K562 (cell line): ENCODE data around the gene MRPL16. TPM values are rescaled to one million over a fixed set of nuclear protein-coding genes. Genes with fewer than 3 reads are reported as not detected.

Experiments used
- ATAC-seq: fragments of 200-7000 bp; cut with Tn5 transposase; 3 replicates; pipeline ENCODE4 v1.9.1; 2020; ENCODE audit warnings: moderate library complexity
- BruUV-seq: library from RNA; stranded (reverse); fragments of 400-500 nt; replicated peaks from 2 replicates; lab custom pipeline; 2021; lab: Mats Ljungman, UMichigan
- CTCF ChIA-PET: fragments of 300-600 bp; formaldehyde crosslinking; extraction: SDS; loops from one replicate; lab custom pipeline; 2021; ENCODE audit warnings: low intra/inter-chr PET ratio; lab: Yijun Ruan, JAX
- POLR2A ChIA-PET: fragments of 300-600, 350-650 bp; sonication (Branson Sonifier 250); formaldehyde crosslinking; extraction: SDS; loops from one replicate; lab custom pipeline; 2021; ENCODE audit warnings: antibody characterized with exemption, inconsistent platforms; lab: Yijun Ruan, JAX
- DNase-seq, 4 experiments: peaks; one replicate each; pipeline versions ENCODE4 v3.0.0 to v3.0.0-alpha.2; 2011 to 2018; ENCODE audit warnings: low spot score in 3 of 4, mixed read lengths in 3 of 4; ENCODE audit errors: extremely low read depth in 1 of 4
- FAIRE-seq: peaks from 2 replicates; lab custom pipeline; 2011; peaks lifted over from hg19 to GRCh38; lab: Jason Lieb, UNC
- H2AFZ ChIP-seq: 2 replicates; pipeline ENCODE4 v1.6.0; 2011; ENCODE audit warnings: low read depth, low read length, control low read depth, inconsistent platforms
- H3K27ac ChIP-seq: fragments of 200-600 bp; 3 replicates; pipeline ENCODE4 v1.8.0; 2011; ENCODE audit warnings: low read depth, mild to moderate bottlenecking, control low read depth, inconsistent platforms, low read length, moderate library complexity, mixed read lengths; ENCODE audit errors: extremely low read depth
- H3K27me3 ChIP-seq, 2 experiments: fragments of 300-600 bp in 1 of 2; 2 replicates in 1 of 2; 3 replicates in 1 of 2; pipeline versions ENCODE4 v1.6.0 to v1.8.0; 2011; ENCODE audit warnings: inconsistent platforms in 2 of 2, low read length in 2 of 2, mild to moderate bottlenecking in 1 of 2, mixed read lengths in 1 of 2, moderate library complexity in 1 of 2; ENCODE audit not compliant: control insufficient read depth in 2 of 2, insufficient read depth in 2 of 2
- H3K36me3 ChIP-seq: fragments of 300-600 bp; 3 replicates; pipeline ENCODE4 v1.8.0; 2011; ENCODE audit warnings: mild to moderate bottlenecking, low read length, inconsistent platforms; ENCODE audit not compliant: control insufficient read depth, insufficient read depth
- H3K4me1 ChIP-seq, 2 experiments: fragments of 200-600 bp in 1 of 2; replicated peaks in 1 of 2; 2 replicates in 1 of 2; 3 replicates in 1 of 2; pipeline versions ENCODE4 v1.5.1 to v1.8.0; 2011; ENCODE audit warnings: inconsistent platforms in 2 of 2, low read length in 2 of 2, mild to moderate bottlenecking in 1 of 2, mixed read lengths in 1 of 2, moderate library complexity in 1 of 2; ENCODE audit not compliant: control insufficient read depth in 2 of 2, insufficient read depth in 2 of 2
- H3K4me2 ChIP-seq: 2 replicates; pipeline ENCODE4 v1.6.1; 2011; ENCODE audit warnings: low read length, control low read depth, inconsistent platforms, mixed read lengths; ENCODE audit not compliant: insufficient read depth
- H3K4me3 ChIP-seq: fragments of 200-600 bp; sonication (generic), shearing (Covaris generic); 2 replicates; pipeline ENCODE4 v1.5.1; 2016; ENCODE audit warnings: control low read depth, inconsistent platforms
- H3K79me2 ChIP-seq: fragments of 200-600 bp; 3 replicates; pipeline ENCODE4 v1.8.0; 2011; ENCODE audit warnings: low read length, inconsistent platforms; ENCODE audit not compliant: control insufficient read depth, insufficient read depth
- H3K9ac ChIP-seq, 2 experiments: 2 replicates each; pipeline versions ENCODE4 v1.6.0 to v1.6.1; 2011; ENCODE audit warnings: low read depth in 2 of 2, low read length in 2 of 2, control low read depth in 1 of 2, inconsistent platforms in 1 of 2, mild to moderate bottlenecking in 1 of 2, mixed read lengths in 1 of 2; ENCODE audit not compliant: insufficient read depth in 1 of 2
- H3K9me1 ChIP-seq: one replicate; pipeline ENCODE4 v1.6.0; 2011; ENCODE audit warnings: inconsistent platforms, mild to moderate bottlenecking, low read length, moderate library complexity; ENCODE audit not compliant: control insufficient read depth, insufficient read depth
- H3K9me3 ChIP-seq: replicated peaks from 2 replicates; pipeline ENCODE4 v1.5.1; 2011; ENCODE audit warnings: low read depth, low read length, inconsistent platforms; ENCODE audit not compliant: control insufficient read depth, insufficient read depth
- H4K20me1 ChIP-seq: replicated peaks from 2 replicates; pipeline ENCODE4 v1.6.1; 2011; ENCODE audit warnings: low read length, inconsistent platforms, mixed read lengths; ENCODE audit not compliant: control insufficient read depth, insufficient read depth
- CHD2 ChIP-seq: IDR thresholded peaks from 2 replicates; pipeline ENCODE4 v1.6.1; 2011; ENCODE audit warnings: low read depth, low read length
- ELF4 ChIP-seq: fragments of 450-650 bp; formaldehyde crosslinking; IDR thresholded peaks from 2 replicates; pipeline ENCODE4 v1.4.0; 2022; ENCODE audit warnings: missing genetic modification characterization
- GATA2 ChIP-seq: sonication (generic); formaldehyde crosslinking; IDR thresholded peaks from 2 replicates; pipeline ENCODE4 v1.4.0; 2020; ENCODE audit warnings: mild to moderate bottlenecking, missing genetic modification reagents
- HBP1 ChIP-seq: fragments of 450-650 bp; formaldehyde crosslinking; IDR thresholded peaks from 2 replicates; pipeline ENCODE4 v1.4.0; 2022; ENCODE audit warnings: missing genetic modification characterization
- POLR2B ChIP-seq: fragments of 450-650 bp; IDR thresholded peaks from 2 replicates; pipeline ENCODE4 v1.6.1; 2018; ENCODE audit warnings: low read depth; ENCODE audit not compliant: partially characterized antibody
- RERE ChIP-seq: sonication (generic); formaldehyde crosslinking; IDR thresholded peaks from 2 replicates; pipeline ENCODE4 v1.8.0; 2023; ENCODE audit warnings: missing genetic modification reagents, mild to moderate bottlenecking, borderline replicate concordance
- SRSF7 ChIP-seq: fragments of 200-400 bp; formaldehyde crosslinking; optimal IDR thresholded peaks from 2 replicates; pipeline ENCODE3; 2017; ENCODE audit warnings: mild to moderate bottlenecking, low read depth, low read length
- ZNF282 ChIP-seq: sonication (generic); formaldehyde crosslinking; IDR thresholded peaks from 2 replicates; pipeline ENCODE4 v1.8.1; 2023; ENCODE audit warnings: missing genetic modification reagents
- ZNF77 ChIP-seq: fragments of 250-450 bp; sonication (Bioruptor Pico); IDR thresholded peaks from 2 replicates; pipeline ENCODE4 v1.5.0; 2020
- WGBS: fragments of 100-300 bp; shearing (Covaris generic); methylation state at CpG from one replicate; pipeline ENCODE4 v1.1.6; 2016; ENCODE audit warnings: low coverage, mixed read lengths; ENCODE audit not compliant: insufficient coverage; ENCODE audit errors: missing lambda C conversion rate; 5-methylcytosine and 5-hydroxymethylcytosine counted together
- in situ Hi-C: fragments of 300-500 bp; cut with MboI; formaldehyde crosslinking; loops from 4 replicates; pipeline ENCODE4 v1.15.0; 2018; ENCODE audit warnings: inconsistent platforms, mixed read lengths
- intact Hi-C: fragments of 100-400 bp; cut with micrococcal nuclease; formaldehyde crosslinking; loops from 2 replicates; pipeline ENCODE4 v1.14.2; 2022
- polyA plus RNA-seq, 8 experiments: library from polyadenylated mRNA; depleted of rRNA in 4 of 8; stranded (reverse) in 5 of 8; unstranded in 3 of 8; fragments of >200 nt; fragmentation: Nextera tagmentation in 2 of 8; fragmentation: Illumina TruSeq in 1 of 8; extraction: Ambion mirVana in 2 of 8; extraction: Trizol in 1 of 8; gene quantifications; 2 replicates each; pipeline versions ENCODE4 v1.2.1 to v1.2.3, GENCODE V29; 2011 to 2014; ENCODE audit warnings: inconsistent platforms in 1 of 8, missing spikeins in 1 of 8
- total RNA-seq, 7 experiments: library from RNA; depleted of rRNA in 6 of 7; stranded (reverse); fragments of >200 nt in 6 of 7; fragmentation: Illumina TruSeq in 2 of 7; extraction: Trizol in 2 of 7; gene quantifications; 2 replicates each; pipeline versions ENCODE4 v1.2.1 to v1.2.3, GENCODE V29; 2011 to 2021; ENCODE audit warnings: low replicate concordance in 1 of 7

The MRPL16 gene
- total and polyA plus RNA-seq, 9 of the 15 experiments (the other 6 are each of a cell fraction or from before 2014, with no cell fraction given) = 63.3 to 209 (median 157) TPM

- ATAC-seq = no peak
Measured at GRCh38 chr11:59800390-59801025, 10.1 kb downstream of the MRPL16 start.

More at GRCh38 chr11:59800390-59801025, 10.1 kb downstream of the MRPL16 start:
- TF ChIP-seq RERE (CRISPR knock-in tag) (no peak), ZNF77 (CRISPR knock-in tag) (no peak), HBP1 (CRISPR knock-in tag) (no peak), ZNF282 (CRISPR knock-in tag) (no peak), ELF4 (CRISPR knock-in tag) (no peak), SRSF7 (no peak), GATA2 (CRISPR knock-in tag) (no peak), POLR2B (no peak), CHD2 (no peak)
- Histone ChIP-seq H3K9me1 (no peaks in the 10 kb centered on the region), H3K4me1 (no peaks in the 10 kb centered on the region; a peak in 1 of 5 replicates), H2AFZ (no peak overlapping the region), H3K9me3 (no peaks in the 10 kb centered on the region), H3K27me3 (no peaks in the 10 kb centered on the region), H3K4me3 (no peak overlapping the region), H4K20me1 (no peaks in the 10 kb centered on the region), H3K4me2 (no peak overlapping the region), H3K9ac (no peak overlapping the region), H3K27ac (no peak overlapping the region), H3K36me3 (peaks cover 82% of the 10 kb centered on the region; the same call in 2 of the 3 replicates), H3K79me2 (no peaks in the 10 kb centered on the region)
- intact Hi-C loops (loop anchor here (5.0 kb wide), 3 partner anchors 133 to 628 kb away; partner anchors contain the start of genes DTX4 and PATL1), in situ Hi-C loops (loop anchor here (5.0 kb wide), 1 partner anchor 43 kb away; the partner anchor contains the start of gene STX3)
- ChIA-PET POLR2A (interaction anchor here (0.6 to 2.3 kb wide), 4 partner anchors 9 to 204 kb away, joined by 3 to 12 read pairs (median 4); partner anchors contain the start of gene MRPL16), CTCF (interaction anchor here (3.5 kb wide), 1 partner anchor 46 kb away, joined by 28 read pairs; the partner anchor contains the start of gene STX3)
- FAIRE-seq (no peak), DNase-seq (no peak)
- no TSS peak for BruUV-seq
- WGBS = 82% methylated on average over 7 of the region's 7 CpGs
